ENCODE data around the gene CTF1. TPM values are rescaled to one million over a fixed set of nuclear protein-coding genes. Genes with fewer than 3 reads are reported as not detected.

CTF1 gene
- total RNA-seq, 1 experiment from 2014 or later, result 1.4 TPM

DNA sequence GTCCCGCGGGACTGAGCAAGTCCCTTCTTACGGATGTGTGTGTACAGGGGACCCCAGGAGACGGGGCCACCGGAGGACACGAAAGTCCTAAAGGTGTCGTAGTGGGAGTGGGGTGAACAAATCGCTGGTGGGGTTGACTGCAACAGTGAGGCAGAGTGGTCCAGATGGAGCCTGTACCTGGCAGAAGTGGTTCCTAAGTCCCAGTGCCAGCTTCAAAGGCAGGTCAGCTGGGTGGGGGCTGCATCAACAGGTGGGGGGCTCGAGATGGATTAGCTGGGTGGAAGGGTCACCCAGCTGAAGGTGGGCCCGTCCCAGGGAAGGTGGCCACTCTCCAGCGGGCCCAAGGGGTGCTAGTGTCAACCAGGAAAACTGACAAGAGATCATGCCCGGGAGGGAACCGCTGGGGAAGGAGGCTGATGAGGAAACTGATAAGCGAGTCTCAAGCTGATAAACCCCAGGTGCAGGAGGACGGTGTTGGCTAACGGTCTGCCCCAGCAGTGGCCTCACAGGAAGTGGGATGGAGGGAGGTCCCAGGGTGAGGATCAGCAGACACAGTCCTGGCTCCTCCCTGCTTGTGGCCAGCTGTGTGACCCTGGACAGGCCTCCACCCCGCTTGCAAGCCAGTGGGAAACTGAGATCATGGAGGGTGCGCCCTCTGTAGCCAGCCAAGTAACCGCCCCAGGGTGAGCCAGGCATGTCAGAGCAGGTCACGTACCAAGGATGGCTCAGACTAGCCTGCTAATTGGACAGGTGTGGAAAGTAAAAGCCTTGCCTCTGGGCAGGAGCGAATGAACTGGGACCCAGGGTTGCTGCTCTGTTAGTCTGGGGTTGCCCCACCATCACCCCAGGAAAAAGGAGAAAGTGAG, 53.5 kb downstream of the CTF1 start:
- Mint-ChIP-seq H3K27me3 (ENCODE audit: low read depth) (no peaks in the 10 kb centered on the region), H3K36me3 (peaks cover 7% of the 10 kb centered on the region), H3K4me1 (peaks cover 25% of the 10 kb centered on the region), H3K4me3 (peak overlapping the region; percentile 85), H3K27ac (no peak overlapping the region), H3K9me3 (no peaks in the 10 kb centered on the region)
- peak; percentile 50 for DNase-seq (ENCODE audit: low spot score)
- ChIA-PET POLR2A (interaction anchor here (0.5 kb wide), 1 partner anchor 57 kb away, joined by 3 read pairs; no protein-coding TSS in a partner anchor), CTCF (interaction anchor here (0.7 to 1.8 kb wide), 9 partner anchors 8 to 909 kb away, joined by 3 to 6 read pairs (median 4); partner anchors contain the start of gene HSD3B7)
- peak; percentile 2 for ATAC-seq
- TF ChIP-seq SMAD3 (CRISPR knock-in tag; IDR thresholded peaks at IDR 0.05; ENCODE audit: borderline replicate concordance), result 0 out of 2 replicates have a peak, but pooled peaks have one; percentile 47
- TF ChIP-seq, protein P1, sequence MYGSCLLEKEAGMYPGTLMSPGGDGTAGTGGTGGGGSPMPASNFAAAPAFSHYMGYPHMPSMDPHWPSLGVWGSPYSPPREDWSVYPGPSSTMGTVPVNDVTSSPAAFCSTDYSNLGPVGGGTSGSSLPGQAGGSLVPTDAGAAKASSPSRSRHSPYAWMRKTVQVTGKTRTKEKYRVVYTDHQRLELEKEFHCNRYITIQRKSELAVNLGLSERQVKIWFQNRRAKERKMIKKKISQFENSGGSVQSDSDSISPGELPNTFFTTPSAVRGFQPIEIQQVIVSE (CRISPR knock-in tag; IDR thresholded peaks at IDR 0.05; ENCODE audit: borderline replicate concordance), result no peak
- TF ChIP-seq SP1 (CRISPR knock-in tag; conservative IDR thresholded peaks at IDR 0.05), result peak; percentile 56

DNA sequence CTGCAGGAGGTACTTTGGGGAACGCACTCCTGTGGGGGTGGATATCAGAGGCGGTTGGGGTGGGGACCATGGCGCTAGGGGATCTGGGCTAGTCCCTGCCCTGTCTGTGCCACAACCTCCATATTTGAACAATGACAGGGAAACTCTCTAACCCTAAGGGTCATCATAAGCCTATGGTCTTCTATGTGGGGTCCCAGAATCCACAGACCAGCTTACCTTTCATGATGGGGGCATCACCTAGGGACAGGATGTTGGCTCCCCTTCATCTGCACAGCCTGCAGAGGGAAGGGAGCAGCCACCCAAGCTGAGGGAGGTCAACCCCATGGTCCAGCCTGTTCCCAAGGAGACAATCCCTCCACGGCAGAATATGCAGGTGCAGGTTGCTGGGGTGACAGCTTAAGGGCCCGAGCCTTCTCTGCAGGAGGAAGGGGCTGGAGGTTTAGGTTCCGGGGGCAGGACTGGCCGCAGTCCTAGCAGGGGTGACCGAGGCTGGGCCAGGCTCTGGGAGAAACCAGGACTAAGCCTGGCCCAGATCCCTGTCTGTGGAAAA, 54.2 kb downstream of the CTF1 start:
- 0 out of 2 replicates have a peak, but pooled peaks cover 4% of the 10 kb centered on the region for H3K36me3 Mint-ChIP-seq
- H3K4me3 Mint-ChIP-seq, result peak overlapping the region; percentile 85
- H3K4me1 Mint-ChIP-seq, result peaks cover 25% of the 10 kb centered on the region
- no peak overlapping the region for H3K27ac Mint-ChIP-seq
- DNase-seq (ENCODE audit: low spot score), result no peak
- TF ChIP-seq ZNF396 (CRISPR knock-in tag; IDR thresholded peaks at IDR 0.05; ENCODE audit: borderline replicate concordance), result no peak
- TF ChIP-seq, protein P2, sequence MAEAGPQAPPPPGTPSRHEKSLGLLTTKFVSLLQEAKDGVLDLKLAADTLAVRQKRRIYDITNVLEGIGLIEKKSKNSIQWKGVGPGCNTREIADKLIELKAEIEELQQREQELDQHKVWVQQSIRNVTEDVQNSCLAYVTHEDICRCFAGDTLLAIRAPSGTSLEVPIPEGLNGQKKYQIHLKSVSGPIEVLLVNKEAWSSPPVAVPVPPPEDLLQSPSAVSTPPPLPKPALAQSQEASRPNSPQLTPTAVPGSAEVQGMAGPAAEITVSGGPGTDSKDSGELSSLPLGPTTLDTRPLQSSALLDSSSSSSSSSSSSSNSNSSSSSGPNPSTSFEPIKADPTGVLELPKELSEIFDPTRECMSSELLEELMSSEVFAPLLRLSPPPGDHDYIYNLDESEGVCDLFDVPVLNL (CRISPR knock-in tag; IDR thresholded peaks at IDR 0.05; ENCODE audit: borderline replicate concordance, low read depth), result no peak
- TF ChIP-seq GABPB1 (CRISPR knock-in tag; IDR thresholded peaks at IDR 0.05), result no peak
- TF ChIP-seq ZNF138 (CRISPR knock-in tag; conservative IDR thresholded peaks at IDR 0.05), result no peak
- TF ChIP-seq, protein P3, sequence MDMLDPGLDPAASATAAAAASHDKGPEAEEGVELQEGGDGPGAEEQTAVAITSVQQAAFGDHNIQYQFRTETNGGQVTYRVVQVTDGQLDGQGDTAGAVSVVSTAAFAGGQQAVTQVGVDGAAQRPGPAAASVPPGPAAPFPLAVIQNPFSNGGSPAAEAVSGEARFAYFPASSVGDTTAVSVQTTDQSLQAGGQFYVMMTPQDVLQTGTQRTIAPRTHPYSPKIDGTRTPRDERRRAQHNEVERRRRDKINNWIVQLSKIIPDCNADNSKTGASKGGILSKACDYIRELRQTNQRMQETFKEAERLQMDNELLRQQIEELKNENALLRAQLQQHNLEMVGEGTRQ (CRISPR knock-in tag; IDR thresholded peaks at IDR 0.05), result no peak
- no peak for TF ChIP-seq SMAD3 (CRISPR knock-in tag; IDR thresholded peaks at IDR 0.05; ENCODE audit: borderline replicate concordance)
- TF ChIP-seq, protein P4, sequence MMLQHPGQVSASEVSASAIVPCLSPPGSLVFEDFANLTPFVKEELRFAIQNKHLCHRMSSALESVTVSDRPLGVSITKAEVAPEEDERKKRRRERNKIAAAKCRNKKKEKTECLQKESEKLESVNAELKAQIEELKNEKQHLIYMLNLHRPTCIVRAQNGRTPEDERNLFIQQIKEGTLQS (CRISPR knock-in tag; conservative IDR thresholded peaks at IDR 0.05), result no peak
- TF ChIP-seq, protein P5, sequence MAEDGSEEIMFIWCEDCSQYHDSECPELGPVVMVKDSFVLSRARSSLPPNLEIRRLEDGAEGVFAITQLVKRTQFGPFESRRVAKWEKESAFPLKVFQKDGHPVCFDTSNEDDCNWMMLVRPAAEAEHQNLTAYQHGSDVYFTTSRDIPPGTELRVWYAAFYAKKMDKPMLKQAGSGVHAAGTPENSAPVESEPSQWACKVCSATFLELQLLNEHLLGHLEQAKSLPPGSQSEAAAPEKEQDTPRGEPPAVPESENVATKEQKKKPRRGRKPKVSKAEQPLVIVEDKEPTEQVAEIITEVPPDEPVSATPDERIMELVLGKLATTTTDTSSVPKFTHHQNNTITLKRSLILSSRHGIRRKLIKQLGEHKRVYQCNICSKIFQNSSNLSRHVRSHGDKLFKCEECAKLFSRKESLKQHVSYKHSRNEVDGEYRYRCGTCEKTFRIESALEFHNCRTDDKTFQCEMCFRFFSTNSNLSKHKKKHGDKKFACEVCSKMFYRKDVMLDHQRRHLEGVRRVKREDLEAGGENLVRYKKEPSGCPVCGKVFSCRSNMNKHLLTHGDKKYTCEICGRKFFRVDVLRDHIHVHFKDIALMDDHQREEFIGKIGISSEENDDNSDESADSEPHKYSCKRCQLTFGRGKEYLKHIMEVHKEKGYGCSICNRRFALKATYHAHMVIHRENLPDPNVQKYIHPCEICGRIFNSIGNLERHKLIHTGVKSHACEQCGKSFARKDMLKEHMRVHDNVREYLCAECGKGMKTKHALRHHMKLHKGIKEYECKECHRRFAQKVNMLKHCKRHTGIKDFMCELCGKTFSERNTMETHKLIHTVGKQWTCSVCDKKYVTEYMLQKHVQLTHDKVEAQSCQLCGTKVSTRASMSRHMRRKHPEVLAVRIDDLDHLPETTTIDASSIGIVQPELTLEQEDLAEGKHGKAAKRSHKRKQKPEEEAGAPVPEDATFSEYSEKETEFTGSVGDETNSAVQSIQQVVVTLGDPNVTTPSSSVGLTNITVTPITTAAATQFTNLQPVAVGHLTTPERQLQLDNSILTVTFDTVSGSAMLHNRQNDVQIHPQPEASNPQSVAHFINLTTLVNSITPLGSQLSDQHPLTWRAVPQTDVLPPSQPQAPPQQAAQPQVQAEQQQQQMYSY (CRISPR knock-in tag; IDR thresholded peaks at IDR 0.05), result no peak
- no peak for TF ChIP-seq MXD4 (CRISPR knock-in tag; IDR thresholded peaks at IDR 0.05; ENCODE audit: borderline replicate concordance)
- no peak for TF ChIP-seq FOXJ3 (CRISPR knock-in tag; IDR thresholded peaks at IDR 0.05; ENCODE audit: borderline replicate concordance)
- no peak for TF ChIP-seq GTF2I (CRISPR knock-in tag; conservative IDR thresholded peaks at IDR 0.05)
- TF ChIP-seq, protein P6, sequence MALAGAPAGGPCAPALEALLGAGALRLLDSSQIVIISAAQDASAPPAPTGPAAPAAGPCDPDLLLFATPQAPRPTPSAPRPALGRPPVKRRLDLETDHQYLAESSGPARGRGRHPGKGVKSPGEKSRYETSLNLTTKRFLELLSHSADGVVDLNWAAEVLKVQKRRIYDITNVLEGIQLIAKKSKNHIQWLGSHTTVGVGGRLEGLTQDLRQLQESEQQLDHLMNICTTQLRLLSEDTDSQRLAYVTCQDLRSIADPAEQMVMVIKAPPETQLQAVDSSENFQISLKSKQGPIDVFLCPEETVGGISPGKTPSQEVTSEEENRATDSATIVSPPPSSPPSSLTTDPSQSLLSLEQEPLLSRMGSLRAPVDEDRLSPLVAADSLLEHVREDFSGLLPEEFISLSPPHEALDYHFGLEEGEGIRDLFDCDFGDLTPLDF (CRISPR knock-in tag; IDR thresholded peaks at IDR 0.05), result no peak
- no peak for TF ChIP-seq ZNF416 (CRISPR knock-in tag; IDR thresholded peaks at IDR 0.05)
- TF ChIP-seq, protein P7, sequence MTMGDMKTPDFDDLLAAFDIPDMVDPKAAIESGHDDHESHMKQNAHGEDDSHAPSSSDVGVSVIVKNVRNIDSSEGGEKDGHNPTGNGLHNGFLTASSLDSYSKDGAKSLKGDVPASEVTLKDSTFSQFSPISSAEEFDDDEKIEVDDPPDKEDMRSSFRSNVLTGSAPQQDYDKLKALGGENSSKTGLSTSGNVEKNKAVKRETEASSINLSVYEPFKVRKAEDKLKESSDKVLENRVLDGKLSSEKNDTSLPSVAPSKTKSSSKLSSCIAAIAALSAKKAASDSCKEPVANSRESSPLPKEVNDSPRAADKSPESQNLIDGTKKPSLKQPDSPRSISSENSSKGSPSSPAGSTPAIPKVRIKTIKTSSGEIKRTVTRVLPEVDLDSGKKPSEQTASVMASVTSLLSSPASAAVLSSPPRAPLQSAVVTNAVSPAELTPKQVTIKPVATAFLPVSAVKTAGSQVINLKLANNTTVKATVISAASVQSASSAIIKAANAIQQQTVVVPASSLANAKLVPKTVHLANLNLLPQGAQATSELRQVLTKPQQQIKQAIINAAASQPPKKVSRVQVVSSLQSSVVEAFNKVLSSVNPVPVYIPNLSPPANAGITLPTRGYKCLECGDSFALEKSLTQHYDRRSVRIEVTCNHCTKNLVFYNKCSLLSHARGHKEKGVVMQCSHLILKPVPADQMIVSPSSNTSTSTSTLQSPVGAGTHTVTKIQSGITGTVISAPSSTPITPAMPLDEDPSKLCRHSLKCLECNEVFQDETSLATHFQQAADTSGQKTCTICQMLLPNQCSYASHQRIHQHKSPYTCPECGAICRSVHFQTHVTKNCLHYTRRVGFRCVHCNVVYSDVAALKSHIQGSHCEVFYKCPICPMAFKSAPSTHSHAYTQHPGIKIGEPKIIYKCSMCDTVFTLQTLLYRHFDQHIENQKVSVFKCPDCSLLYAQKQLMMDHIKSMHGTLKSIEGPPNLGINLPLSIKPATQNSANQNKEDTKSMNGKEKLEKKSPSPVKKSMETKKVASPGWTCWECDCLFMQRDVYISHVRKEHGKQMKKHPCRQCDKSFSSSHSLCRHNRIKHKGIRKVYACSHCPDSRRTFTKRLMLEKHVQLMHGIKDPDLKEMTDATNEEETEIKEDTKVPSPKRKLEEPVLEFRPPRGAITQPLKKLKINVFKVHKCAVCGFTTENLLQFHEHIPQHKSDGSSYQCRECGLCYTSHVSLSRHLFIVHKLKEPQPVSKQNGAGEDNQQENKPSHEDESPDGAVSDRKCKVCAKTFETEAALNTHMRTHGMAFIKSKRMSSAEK (CRISPR knock-in tag; IDR thresholded peaks at IDR 0.05; ENCODE audit: borderline replicate concordance), result no peak
- TF ChIP-seq, protein P8, sequence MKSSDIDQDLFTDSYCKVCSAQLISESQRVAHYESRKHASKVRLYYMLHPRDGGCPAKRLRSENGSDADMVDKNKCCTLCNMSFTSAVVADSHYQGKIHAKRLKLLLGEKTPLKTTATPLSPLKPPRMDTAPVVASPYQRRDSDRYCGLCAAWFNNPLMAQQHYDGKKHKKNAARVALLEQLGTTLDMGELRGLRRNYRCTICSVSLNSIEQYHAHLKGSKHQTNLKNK (CRISPR knock-in tag; IDR thresholded peaks at IDR 0.05), result no peak
- ChIA-PET POLR2A (no interaction called here), CTCF (interaction anchor here (0.9 to 1.8 kb wide), 7 partner anchors 9 to 192 kb away, joined by 3 to 6 read pairs (median 4); partner anchors contain the start of gene HSD3B7)
- H3K27me3 Mint-ChIP-seq (ENCODE audit: low read depth), result no peaks in the 10 kb centered on the region
- H3K9me3 Mint-ChIP-seq, result no peaks in the 10 kb centered on the region
- no peak for ATAC-seq
